Adrenal gland (tissue), 5 donors: ENCODE data around the gene FLYWCH2.

Experiments used
- CTCF ChIP-seq, 6 experiments: fragments of 450-650 bp in 4 of 6; fragments of 200-600 bp in 2 of 6; sonication (generic) in 1 of 6; IDR thresholded peaks; 1 replicate in 5 of 6; 2 replicates in 1 of 6; pipeline versions ENCODE4 v1.5.1 to v1.8.0; 2016 to 2021; ENCODE audit warnings: antibody characterized with exemption in 6 of 6, mild to moderate bottlenecking in 2 of 6, moderate library complexity in 1 of 6
- POLR2A ChIP-seq, 2 donors: fragments of 450-650 bp; IDR thresholded peaks; one replicate each; pipeline ENCODE4 v1.6.1; 2017; ENCODE audit warnings: antibody characterized with exemption in 2 of 2, mild to moderate bottlenecking in 2 of 2, moderate library complexity in 1 of 2
- donor health status: DM: no; HTN: no; CAD: no.

GRCh38 chr16:2942045-2942444, 59.0 kb downstream of the FLYWCH2 start:
- TF ChIP-seq CTCF (IDR thresholded peaks at IDR 0.05) (no peak), POLR2A (IDR thresholded peaks at IDR 0.05) (no peak)
